A673 (cell line): ENCODE measurements around the gene GSTP1. TPM values are rescaled to one million over a fixed set of nuclear protein-coding genes. Genes with fewer than 3 reads are reported as not detected.

Experiments
- BruUV-seq: library from RNA; stranded (reverse); fragments of 400-500 nt; replicated peaks from 2 replicates; lab custom pipeline; 2021; lab: Mats Ljungman, UMichigan
- CTCF ChIA-PET: fragments of 300-600 bp; sonication (Branson Sonifier 250); formaldehyde crosslinking; loops from one replicate; lab custom pipeline; 2022; ENCODE audit warnings: antibody characterized with exemption; lab: Charles Lee
- POLR2A ChIA-PET: fragments of 300-600 bp; sonication (Branson Sonifier 250); formaldehyde crosslinking; loops from one replicate; lab custom pipeline; 2022; ENCODE audit warnings: antibody characterized with exemption; ENCODE audit not compliant: low non-redundant PET; lab: Charles Lee
- DNase-seq: peaks from one replicate; pipeline ENCODE4 v3.0.0-alpha.2; 2015; ENCODE audit warnings: low spot score
- H3K27ac ChIP-seq: fragments of 200-600 bp; sonication (generic); 2 replicates; pipeline ENCODE4 v1.5.1; 2016; ENCODE audit warnings: mixed run types, low read depth, mild to moderate bottlenecking, mixed read lengths, antibody characterized with exemption, low read length; ENCODE audit not compliant: poor library complexity, severe bottlenecking
- H3K27me3 ChIP-seq: fragments of 200-600 bp; sonication (generic); replicated peaks from 2 replicates; pipeline ENCODE4 v1.6.1; 2017; ENCODE audit warnings: mixed run types, low read depth, mild to moderate bottlenecking, mixed read lengths, antibody characterized with exemption, low read length; ENCODE audit not compliant: insufficient read depth, poor library complexity
- H3K36me3 ChIP-seq: fragments of 200-600 bp; sonication (generic); 2 replicates; pipeline ENCODE4 v1.6.1; 2016; ENCODE audit warnings: mixed run types, mild to moderate bottlenecking, mixed read lengths, antibody characterized with exemption, low read length; ENCODE audit not compliant: insufficient read depth, poor library complexity, severe bottlenecking
- H3K4me1 ChIP-seq: fragments of 200-600 bp; sonication (generic); 2 replicates; pipeline ENCODE4 v1.6.1; 2017; ENCODE audit warnings: mixed run types, mild to moderate bottlenecking, mixed read lengths, antibody characterized with exemption, low read length; ENCODE audit not compliant: insufficient read depth, poor library complexity, severe bottlenecking
- H3K4me3 ChIP-seq: fragments of 200-600 bp; sonication (generic); 2 replicates; pipeline ENCODE4 v1.5.1; 2016; ENCODE audit warnings: low read depth, mixed run types, mild to moderate bottlenecking, mixed read lengths, low read length; ENCODE audit not compliant: poor library complexity, severe bottlenecking
- H3K9me3 ChIP-seq: fragments of 200-600 bp; sonication (generic); 2 replicates; pipeline ENCODE4 v1.6.1; 2016; ENCODE audit warnings: mixed run types, low read depth, mild to moderate bottlenecking, mixed read lengths, antibody characterized with exemption, low read length; ENCODE audit not compliant: poor library complexity, severe bottlenecking
- EZH2 ChIP-seq: fragments of 200-600 bp; sonication (generic); IDR thresholded peaks from 2 replicates; pipeline ENCODE4 v1.6.1; 2017; ENCODE audit warnings: borderline replicate concordance, low read depth, mild to moderate bottlenecking, mixed read lengths, antibody characterized with exemption, low read length; ENCODE audit not compliant: poor library complexity, severe bottlenecking
- intact Hi-C: fragments of 100-400 bp; cut with micrococcal nuclease; formaldehyde crosslinking; loops from one replicate; pipeline ENCODE4 v1.10.0; 2022; ENCODE audit not compliant: unreplicated experiment
- total RNA-seq: library from RNA; stranded (reverse); gene quantifications from 2 replicates; pipeline ENCODE4 v1.2.3, GENCODE V29; 2021
- TF ChIP-seq, protein P1 (sequence below): fragments of 300-800, 200-600 bp; sonication (generic); conservative IDR thresholded peaks from 2 replicates; pipeline ENCODE4 v1.5.1; 2017; ENCODE audit warnings: low read depth, mild to moderate bottlenecking, antibody characterized with exemption, low read length, moderate library complexity, mixed read lengths

GSTP1 gene
- total RNA-seq, 1 experiment from 2014 or later = 1,211 TPM

GRCh38 chr11:67572747-67573419 lies 10.7 kb upstream of the GSTP1 start:
- Histone ChIP-seq H3K4me1 (no peaks in the 10 kb centered on the region), H3K36me3 (no peaks in the 10 kb centered on the region), H3K4me3 (no peak overlapping the region), H3K9me3 (no peaks in the 10 kb centered on the region), H3K27me3 (no peaks in the 10 kb centered on the region), H3K27ac (no peak overlapping the region)
- ChIA-PET CTCF (interaction anchor here (0.5 to 1.2 kb wide), 2 partner anchors 10 to 77 kb away, joined by 3 to 7 read pairs; partner anchors contain the start of gene ACY3), POLR2A (no interaction called here)
- DNase-seq = peak; percentile 72
- TF ChIP-seq EZH2 = no peak
- TF ChIP-seq, protein P1, sequence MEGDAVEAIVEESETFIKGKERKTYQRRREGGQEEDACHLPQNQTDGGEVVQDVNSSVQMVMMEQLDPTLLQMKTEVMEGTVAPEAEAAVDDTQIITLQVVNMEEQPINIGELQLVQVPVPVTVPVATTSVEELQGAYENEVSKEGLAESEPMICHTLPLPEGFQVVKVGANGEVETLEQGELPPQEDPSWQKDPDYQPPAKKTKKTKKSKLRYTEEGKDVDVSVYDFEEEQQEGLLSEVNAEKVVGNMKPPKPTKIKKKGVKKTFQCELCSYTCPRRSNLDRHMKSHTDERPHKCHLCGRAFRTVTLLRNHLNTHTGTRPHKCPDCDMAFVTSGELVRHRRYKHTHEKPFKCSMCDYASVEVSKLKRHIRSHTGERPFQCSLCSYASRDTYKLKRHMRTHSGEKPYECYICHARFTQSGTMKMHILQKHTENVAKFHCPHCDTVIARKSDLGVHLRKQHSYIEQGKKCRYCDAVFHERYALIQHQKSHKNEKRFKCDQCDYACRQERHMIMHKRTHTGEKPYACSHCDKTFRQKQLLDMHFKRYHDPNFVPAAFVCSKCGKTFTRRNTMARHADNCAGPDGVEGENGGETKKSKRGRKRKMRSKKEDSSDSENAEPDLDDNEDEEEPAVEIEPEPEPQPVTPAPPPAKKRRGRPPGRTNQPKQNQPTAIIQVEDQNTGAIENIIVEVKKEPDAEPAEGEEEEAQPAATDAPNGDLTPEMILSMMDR = peak; percentile 69
- intact Hi-C loops = no loop called here
- BruUV-seq = no TSS peak

GRCh38 chr11:67574938-67575337 lies 8.7 kb upstream of the GSTP1 start:
- no peak for DNase-seq
- Histone ChIP-seq H3K27me3 (no peaks in the 10 kb centered on the region), H3K4me3 (no peak overlapping the region), H3K4me1 (no peaks in the 10 kb centered on the region), H3K36me3 (no peaks in the 10 kb centered on the region), H3K9me3 (no peaks in the 10 kb centered on the region), H3K27ac (no peak overlapping the region)
- no peak for TF ChIP-seq EZH2
- TF ChIP-seq, protein P1 = no peak
- intact Hi-C loops = no loop called here
- POLR2A ChIA-PET = no interaction called here
- no TSS peak for BruUV-seq
- CTCF ChIA-PET = no interaction called here

- peaks cover 8% of the 10 kb centered on the region for H3K4me1 ChIP-seq
- intact Hi-C loops = no loop called here
- no peak overlapping the region for H3K27ac ChIP-seq
- no peak overlapping the region for H3K4me3 ChIP-seq
- no peak for DNase-seq
- no peaks in the 10 kb centered on the region for H3K36me3 ChIP-seq
- no peaks in the 10 kb centered on the region for H3K27me3 ChIP-seq
- no peak for TF ChIP-seq EZH2
- TF ChIP-seq, protein P1 = peak; percentile 36
- POLR2A ChIA-PET = no interaction called here
- CTCF ChIA-PET = no interaction called here
- BruUV-seq = no TSS peak
- H3K9me3 ChIP-seq = no peaks in the 10 kb centered on the region
Measured at GRCh38 chr11:67576735-67577475, 6.7 kb upstream of the GSTP1 start.
